Neural progenitor cell (in vitro differentiated cells): Measurements from ENCODE around the gene KRTAP1-1. TPM values are rescaled to one million over a fixed set of nuclear protein-coding genes. Genes with fewer than 3 reads are reported as not detected.
"Not testable (repeated sequence)": the region's sequence is repeated elsewhere in the genome, so short reads cannot be mapped to it uniquely, and the experiment has no call there.

Experiments used
- DNase-seq: peaks from one replicate; pipeline ENCODE4 v3.0.0-alpha.2; 2016; ENCODE audit warnings: low spot score
- H2AFZ ChIP-seq: fragments of 200-600 bp; sonication (generic); replicated peaks from 2 replicates; pipeline ENCODE4 v1.6.1; 2016; ENCODE audit warnings: antibody characterized with exemption
- H3F3A ChIP-seq: fragments of 200-600 bp; sonication (generic); 2 replicates; pipeline ENCODE4 v1.6.1; 2016; ENCODE audit warnings: antibody characterized with exemption, low read depth
- H3K27ac ChIP-seq: fragments of 200-600 bp; sonication (generic); 2 replicates; pipeline ENCODE4 v1.5.1; 2016; ENCODE audit warnings: mild to moderate bottlenecking
- H3K27me3 ChIP-seq: fragments of 200-600 bp; sonication (generic); 2 replicates; pipeline ENCODE4 v1.6.1; 2016; ENCODE audit warnings: mild to moderate bottlenecking, moderate library complexity
- H3K36me3 ChIP-seq: fragments of 200-600 bp; sonication (generic); 2 replicates; pipeline ENCODE4 v1.5.1; 2016
- H3K4me1 ChIP-seq: fragments of 200-600 bp; sonication (generic); 2 replicates; pipeline ENCODE4 v1.6.1; 2016; ENCODE audit warnings: mixed run types
- H3K4me2 ChIP-seq: fragments of 200-600 bp; sonication (generic); 2 replicates; pipeline ENCODE4 v1.6.1; 2016
- H3K4me3 ChIP-seq: fragments of 200-600 bp; sonication (generic); 2 replicates; pipeline ENCODE4 v1.5.1; 2016
- H3K79me2 ChIP-seq: fragments of 200-600 bp; sonication (generic); 2 replicates; pipeline ENCODE4 v1.6.1; 2016; ENCODE audit warnings: low read depth
- H3K9ac ChIP-seq: fragments of 200-600 bp; sonication (generic); 2 replicates; pipeline ENCODE4 v1.6.1; 2016
- H3K9me3 ChIP-seq: fragments of 200-600 bp; sonication (generic); 2 replicates; pipeline ENCODE4 v1.5.1; 2016; ENCODE audit warnings: low read depth
- H4K20me1 ChIP-seq: fragments of 200-600 bp; sonication (generic); 2 replicates; pipeline ENCODE4 v1.6.1; 2016; ENCODE audit warnings: low read depth
- H3K27ac Mint-ChIP-seq: 3 replicates; pipeline ENCODE4 v1.8.0; 2021; ENCODE audit warnings: mixed read lengths
- H3K27me3 Mint-ChIP-seq: 2 replicates; pipeline ENCODE4 v1.8.0; 2022; ENCODE audit warnings: low read depth, mild to moderate bottlenecking, inconsistent platforms, moderate library complexity, mixed read lengths; ENCODE audit not compliant: insufficient read depth
- H3K36me3 Mint-ChIP-seq: 3 replicates; pipeline ENCODE4 v1.8.0; 2021; ENCODE audit warnings: mixed read lengths
- H3K4me1 Mint-ChIP-seq: 3 replicates; pipeline ENCODE4 v1.8.0; 2021; ENCODE audit warnings: mixed read lengths
- H3K4me3 Mint-ChIP-seq: 3 replicates; pipeline ENCODE4 v1.8.0; 2021; ENCODE audit warnings: mild to moderate bottlenecking, moderate library complexity, mixed read lengths
- H3K9me3 Mint-ChIP-seq: 3 replicates; pipeline ENCODE4 v1.8.0; 2020; ENCODE audit warnings: mixed read lengths
- CTCF ChIP-seq: fragments of 200-600 bp; sonication (generic); IDR thresholded peaks from 2 replicates; pipeline ENCODE4 v1.5.1; 2017; ENCODE audit warnings: antibody characterized with exemption, mild to moderate bottlenecking
- EZH2 ChIP-seq: fragments of 200-600 bp; sonication (generic); IDR thresholded peaks from 2 replicates; pipeline ENCODE4 v1.6.1; 2017; ENCODE audit warnings: antibody characterized with exemption, mild to moderate bottlenecking, moderate library complexity
- EZH2phosphoT487 ChIP-seq: fragments of 200-600 bp; sonication (generic); IDR thresholded peaks from 2 replicates; pipeline ENCODE4 v1.6.1; 2017; ENCODE audit warnings: antibody characterized with exemption
- total RNA-seq: library from RNA; depleted of rRNA; stranded (reverse); fragments of >200 nt; gene quantifications from 2 replicates; pipeline ENCODE4 v1.2.3, GENCODE V29; 2015; ENCODE audit warnings: low replicate concordance

Gene KRTAP1-1
- total RNA-seq, 1 donor from 2014 or later, result not detected

- Histone ChIP-seq H3K4me2 (no peak overlapping the region), H3K9ac (no peak overlapping the region), H3K36me3 (no peaks in the 10 kb centered on the region), H3F3A (no peaks in the 10 kb centered on the region), H3K9me3 (no peaks in the 10 kb centered on the region), H2AFZ (no peak overlapping the region), H3K79me2 (no peaks in the 10 kb centered on the region), H3K27ac (no peak overlapping the region), H3K27me3 (no peaks in the 10 kb centered on the region), H3K4me3 (no peak overlapping the region), H4K20me1 (no peaks in the 10 kb centered on the region), H3K4me1 (no peaks in the 10 kb centered on the region)
- no peaks in the 10 kb centered on the region for H3K9me3 Mint-ChIP-seq
- H3K27me3 Mint-ChIP-seq, result peaks cover 3% of the 10 kb centered on the region
- no peak overlapping the region for H3K27ac Mint-ChIP-seq
- no peaks in the 10 kb centered on the region for H3K36me3 Mint-ChIP-seq
- no peak overlapping the region for H3K4me3 Mint-ChIP-seq
- H3K4me1 Mint-ChIP-seq, result peaks cover 10% of the 10 kb centered on the region
- TF ChIP-seq EZH2, result no peak
- TF ChIP-seq CTCF, result no peak
- no peak for TF ChIP-seq EZH2phosphoT487
- DNase-seq, result no peak
These were observed 17.5 kb upstream of the KRTAP1-1 start for GRCh38 chr17:41058741-41059140.

GRCh38 chr17:41057547-41057946, 16.3 kb upstream of the KRTAP1-1 start:
- Histone ChIP-seq H3K4me2 (no peak overlapping the region), H3K9ac (no peak overlapping the region), H3K79me2 (no peaks in the 10 kb centered on the region), H4K20me1 (no peaks in the 10 kb centered on the region), H3K27ac (no peak overlapping the region), H3K9me3 (no peaks in the 10 kb centered on the region), H3K4me3 (no peak overlapping the region), H3K27me3 (no peaks in the 10 kb centered on the region), H3K36me3 (no peaks in the 10 kb centered on the region), H3F3A (no peaks in the 10 kb centered on the region), H2AFZ (no peak overlapping the region), H3K4me1 (no peaks in the 10 kb centered on the region)
- no peak for DNase-seq
- H3K9me3 Mint-ChIP-seq, result no peaks in the 10 kb centered on the region
- no peak overlapping the region for H3K4me3 Mint-ChIP-seq
- TF ChIP-seq EZH2phosphoT487 (no peak), CTCF (no peak), EZH2 (no peak)
- no peak overlapping the region for H3K27ac Mint-ChIP-seq
- H3K36me3 Mint-ChIP-seq, result no peaks in the 10 kb centered on the region
- H3K27me3 Mint-ChIP-seq, result peaks cover 3% of the 10 kb centered on the region
- H3K4me1 Mint-ChIP-seq, result peaks cover 10% of the 10 kb centered on the region

GRCh38 chr17:41055130-41055529, 13.9 kb upstream of the KRTAP1-1 start, which contains the start of gene KRTAP2-2:
Gene KRTAP2-2, minus strand, starts transcription at chr17:41055230. Its CDS starts 19 bp downstream, at chr17:41055211.
- H3K4me1 ChIP-seq, H3K9ac ChIP-seq, H3K36me3 Mint-ChIP-seq, H3K9me3 Mint-ChIP-seq, H3K4me1 Mint-ChIP-seq, H3K9me3 ChIP-seq, H3K4me2 ChIP-seq, H3K4me3 ChIP-seq, DNase-seq, H2AFZ ChIP-seq, H3K4me3 Mint-ChIP-seq, H3K79me2 ChIP-seq, H3K27ac Mint-ChIP-seq, H3K27ac ChIP-seq, H4K20me1 ChIP-seq, H3K27me3 Mint-ChIP-seq, H3F3A ChIP-seq, H3K27me3 ChIP-seq, H3K36me3 ChIP-seq: not testable (repeated sequence)

- H2AFZ ChIP-seq, H3K36me3 ChIP-seq, H3K9ac ChIP-seq, H3K27ac Mint-ChIP-seq, H3K9me3 Mint-ChIP-seq, H3K27me3 ChIP-seq, H3K27ac ChIP-seq, H3K4me3 Mint-ChIP-seq, H3K36me3 Mint-ChIP-seq, H4K20me1 ChIP-seq, H3K4me1 ChIP-seq, H3F3A ChIP-seq, H3K27me3 Mint-ChIP-seq, H3K4me2 ChIP-seq, DNase-seq, H3K4me1 Mint-ChIP-seq, H3K4me3 ChIP-seq, H3K9me3 ChIP-seq, H3K79me2 ChIP-seq: not testable (repeated sequence)
These were observed 13.3 kb upstream of the KRTAP1-1 start for GRCh38 chr17:41054556-41054955.
